SK-N-SH treated with all-trans-retinoic acid at 6 μM for 48 hours (cell line): ENCODE results near the gene XNDC1N.

ENCODE experiments used
- ATAC-seq: fragments of 200-7000 bp; cut with Tn5 transposase; 3 replicates; pipeline ENCODE4 v1.9.1; 2020; ENCODE audit warnings: mild to moderate bottlenecking, moderate library complexity
- ARNTL ChIP-seq: fragments of 450-650 bp; formaldehyde crosslinking; IDR thresholded peaks from 2 replicates; pipeline ENCODE4 v1.5.0; 2020; ENCODE audit warnings: low read depth, mild to moderate bottlenecking, moderate library complexity, borderline replicate concordance
- BACH2 ChIP-seq: fragments of 250-450 bp; sonication (Bioruptor Pico); IDR thresholded peaks from 2 replicates; pipeline ENCODE4 v1.9.0; 2021; ENCODE audit warnings: mild to moderate bottlenecking, borderline replicate concordance
- ESRRG ChIP-seq: fragments of 250-450 bp; sonication (Bioruptor Pico); IDR thresholded peaks from 2 replicates; pipeline ENCODE4 v1.6.1; 2021; ENCODE audit warnings: mild to moderate bottlenecking
- GLIS3 ChIP-seq: fragments of 250-450 bp; sonication (Bioruptor Pico); IDR thresholded peaks from 2 replicates; pipeline ENCODE4 v1.5.0; 2020; ENCODE audit warnings: mild to moderate bottlenecking, moderate library complexity
- ISL1 ChIP-seq: fragments of 250-450 bp; sonication (Bioruptor Pico); IDR thresholded peaks from 2 replicates; pipeline ENCODE4 v2.1.2; 2022; ENCODE audit warnings: mild to moderate bottlenecking, moderate library complexity
- OSR1 ChIP-seq: fragments of 250-450 bp; sonication (Bioruptor Pico); IDR thresholded peaks from 2 replicates; pipeline ENCODE4 v1.8.0; 2022; ENCODE audit warnings: moderate library complexity, mild to moderate bottlenecking, inconsistent platforms
- PPARA ChIP-seq: fragments of 250-450 bp; sonication (Bioruptor Pico); IDR thresholded peaks from 2 replicates; pipeline ENCODE4 v1.5.0; 2020; ENCODE audit warnings: mild to moderate bottlenecking, borderline replicate concordance
- RARB ChIP-seq: fragments of 250-450 bp; sonication (Bioruptor Pico); IDR thresholded peaks from 2 replicates; pipeline ENCODE4 v1.8.0; 2021; ENCODE audit warnings: mild to moderate bottlenecking, moderate library complexity
- SNAI2 ChIP-seq: fragments of 250-450 bp; sonication (Bioruptor Pico); IDR thresholded peaks from 2 replicates; pipeline ENCODE4 v1.5.0; 2020; ENCODE audit warnings: mild to moderate bottlenecking, moderate library complexity
- TCF4 ChIP-seq: fragments of 250-450 bp; sonication (Bioruptor Pico); IDR thresholded peaks from 2 replicates; pipeline ENCODE4 v1.8.0; 2021; ENCODE audit warnings: mild to moderate bottlenecking, moderate library complexity, borderline replicate concordance
- ZC3H10 ChIP-seq: fragments of 250-450 bp; sonication (Bioruptor Pico); IDR thresholded peaks from 2 replicates; pipeline ENCODE4 v1.5.1; 2021; ENCODE audit warnings: mild to moderate bottlenecking, moderate library complexity
- ZFP3 ChIP-seq: fragments of 250-450 bp; sonication (Bioruptor Pico); IDR thresholded peaks from 2 replicates; pipeline ENCODE4 v1.5.0; 2020; ENCODE audit warnings: mild to moderate bottlenecking, moderate library complexity
- ZFP30 ChIP-seq: fragments of 450-650 bp; formaldehyde crosslinking; IDR thresholded peaks from 2 replicates; pipeline ENCODE4 v1.5.0; 2022; ENCODE audit warnings: mild to moderate bottlenecking, moderate library complexity
- ZNF565 ChIP-seq: fragments of 450-650 bp; formaldehyde crosslinking; conservative IDR thresholded peaks from 2 replicates; pipeline ENCODE4 v1.5.0; 2020; ENCODE audit warnings: low read depth, mild to moderate bottlenecking, moderate library complexity
- ZNF70 ChIP-seq: fragments of 450-650 bp; formaldehyde crosslinking; IDR thresholded peaks from 2 replicates; pipeline ENCODE4 v1.5.0; 2020; ENCODE audit warnings: mild to moderate bottlenecking, moderate library complexity
- TF ChIP-seq, protein P1 (sequence below): fragments of 250-450 bp; sonication (Bioruptor Pico); IDR thresholded peaks from 2 replicates; pipeline ENCODE4 v1.5.1; 2020; ENCODE audit warnings: low read depth, mild to moderate bottlenecking, moderate library complexity
- TF ChIP-seq, protein P2 (sequence below): fragments of 250-450 bp; sonication (Bioruptor Pico); IDR thresholded peaks from 2 replicates; pipeline ENCODE4 v1.5.1; 2021; ENCODE audit warnings: mild to moderate bottlenecking, moderate library complexity
- TF ChIP-seq, protein P3 (sequence below): fragments of 250-450 bp; sonication (Bioruptor Pico); IDR thresholded peaks from 2 replicates; pipeline ENCODE4 v1.8.0; 2020; ENCODE audit warnings: mild to moderate bottlenecking, moderate library complexity, borderline replicate concordance
- TF ChIP-seq, protein P4 (sequence below): fragments of 250-450 bp; sonication (Bioruptor Pico); IDR thresholded peaks from 2 replicates; pipeline ENCODE4 v1.8.0; 2021; ENCODE audit warnings: low read depth, mild to moderate bottlenecking, moderate library complexity, borderline replicate concordance

Gene XNDC1N

DNA sequence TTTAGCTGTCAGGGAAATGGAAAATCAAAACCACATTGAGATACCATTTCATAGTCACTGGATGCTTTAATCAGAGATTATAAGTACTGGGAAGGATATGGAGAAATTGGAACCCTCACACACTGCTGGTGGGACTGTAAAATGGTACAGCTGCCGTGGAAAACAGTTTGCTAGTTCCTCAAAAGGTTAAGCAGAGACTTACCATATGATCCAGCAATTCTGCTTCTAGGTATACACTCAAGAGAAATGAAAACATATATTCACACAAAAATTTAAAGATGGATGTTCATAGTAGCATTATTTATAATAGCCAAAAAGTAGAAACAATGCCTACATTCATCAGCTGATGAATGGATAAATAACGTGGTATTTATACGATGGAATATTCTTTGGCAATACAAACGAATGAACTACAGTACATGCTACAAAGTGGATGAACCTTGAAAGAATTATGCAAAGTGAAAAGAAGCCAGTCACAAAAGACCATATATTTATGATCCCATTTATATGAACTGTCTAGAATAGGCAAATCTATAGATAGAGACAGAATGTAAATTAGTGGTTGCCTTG is 23.4 kb upstream of the XNDC1N start:
- TF ChIP-seq ARNTL (CRISPR knock-in tag): no peak
- TF ChIP-seq, protein P1, sequence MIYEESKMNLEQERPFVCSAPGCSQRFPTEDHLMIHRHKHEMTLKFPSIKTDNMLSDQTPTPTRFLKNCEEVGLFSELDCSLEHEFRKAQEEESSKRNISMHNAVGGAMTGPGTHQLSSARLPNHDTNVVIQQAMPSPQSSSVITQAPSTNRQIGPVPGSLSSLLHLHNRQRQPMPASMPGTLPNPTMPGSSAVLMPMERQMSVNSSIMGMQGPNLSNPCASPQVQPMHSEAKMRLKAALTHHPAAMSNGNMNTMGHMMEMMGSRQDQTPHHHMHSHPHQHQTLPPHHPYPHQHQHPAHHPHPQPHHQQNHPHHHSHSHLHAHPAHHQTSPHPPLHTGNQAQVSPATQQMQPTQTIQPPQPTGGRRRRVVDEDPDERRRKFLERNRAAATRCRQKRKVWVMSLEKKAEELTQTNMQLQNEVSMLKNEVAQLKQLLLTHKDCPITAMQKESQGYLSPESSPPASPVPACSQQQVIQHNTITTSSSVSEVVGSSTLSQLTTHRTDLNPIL: no peak
- TF ChIP-seq, protein P2, sequence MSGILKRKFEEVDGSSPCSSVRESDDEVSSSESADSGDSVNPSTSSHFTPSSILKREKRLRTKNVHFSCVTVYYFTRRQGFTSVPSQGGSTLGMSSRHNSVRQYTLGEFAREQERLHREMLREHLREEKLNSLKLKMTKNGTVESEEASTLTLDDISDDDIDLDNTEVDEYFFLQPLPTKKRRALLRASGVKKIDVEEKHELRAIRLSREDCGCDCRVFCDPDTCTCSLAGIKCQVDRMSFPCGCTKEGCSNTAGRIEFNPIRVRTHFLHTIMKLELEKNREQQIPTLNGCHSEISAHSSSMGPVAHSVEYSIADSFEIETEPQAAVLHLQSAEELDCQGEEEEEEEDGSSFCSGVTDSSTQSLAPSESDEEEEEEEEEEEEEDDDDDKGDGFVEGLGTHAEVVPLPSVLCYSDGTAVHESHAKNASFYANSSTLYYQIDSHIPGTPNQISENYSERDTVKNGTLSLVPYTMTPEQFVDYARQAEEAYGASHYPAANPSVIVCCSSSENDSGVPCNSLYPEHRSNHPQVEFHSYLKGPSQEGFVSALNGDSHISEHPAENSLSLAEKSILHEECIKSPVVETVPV (CRISPR knock-in tag): no peak
- no peak for ATAC-seq

DNA sequence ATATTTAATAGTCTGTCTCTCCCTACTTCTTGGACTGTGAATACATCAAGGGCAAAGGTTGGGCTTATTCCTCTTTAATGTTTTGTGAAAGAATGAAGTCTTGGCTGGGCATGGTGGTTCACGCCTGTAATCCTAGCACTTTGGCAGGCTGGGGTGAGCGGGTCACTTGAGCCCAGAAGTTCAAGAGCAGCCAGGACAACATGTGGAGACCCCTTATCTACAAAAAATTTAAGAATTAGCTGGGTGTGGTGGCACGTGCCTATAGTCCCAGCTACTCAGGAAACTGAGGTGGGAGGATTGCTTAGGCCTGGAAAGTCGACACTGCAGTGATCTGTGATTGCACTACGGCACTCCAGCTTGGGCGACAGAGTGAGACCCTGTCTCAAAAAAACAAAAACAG is 20.6 kb upstream of the XNDC1N start:
- no peak for TF ChIP-seq PPARA (CRISPR knock-in tag)
- TF ChIP-seq ISL1 (CRISPR knock-in tag): no peak
- TF ChIP-seq, protein P3, sequence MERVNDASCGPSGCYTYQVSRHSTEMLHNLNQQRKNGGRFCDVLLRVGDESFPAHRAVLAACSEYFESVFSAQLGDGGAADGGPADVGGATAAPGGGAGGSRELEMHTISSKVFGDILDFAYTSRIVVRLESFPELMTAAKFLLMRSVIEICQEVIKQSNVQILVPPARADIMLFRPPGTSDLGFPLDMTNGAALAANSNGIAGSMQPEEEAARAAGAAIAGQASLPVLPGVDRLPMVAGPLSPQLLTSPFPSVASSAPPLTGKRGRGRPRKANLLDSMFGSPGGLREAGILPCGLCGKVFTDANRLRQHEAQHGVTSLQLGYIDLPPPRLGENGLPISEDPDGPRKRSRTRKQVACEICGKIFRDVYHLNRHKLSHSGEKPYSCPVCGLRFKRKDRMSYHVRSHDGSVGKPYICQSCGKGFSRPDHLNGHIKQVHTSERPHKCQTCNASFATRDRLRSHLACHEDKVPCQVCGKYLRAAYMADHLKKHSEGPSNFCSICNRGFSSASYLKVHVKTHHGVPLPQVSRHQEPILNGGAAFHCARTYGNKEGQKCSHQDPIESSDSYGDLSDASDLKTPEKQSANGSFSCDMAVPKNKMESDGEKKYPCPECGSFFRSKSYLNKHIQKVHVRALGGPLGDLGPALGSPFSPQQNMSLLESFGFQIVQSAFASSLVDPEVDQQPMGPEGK (CRISPR knock-in tag): no peak
- TF ChIP-seq SNAI2 (CRISPR knock-in tag): no peak
- no peak for TF ChIP-seq ZNF565 (CRISPR knock-in tag)
- no peak for TF ChIP-seq ARNTL (CRISPR knock-in tag)
- TF ChIP-seq BACH2: no peak
- TF ChIP-seq, protein P4, sequence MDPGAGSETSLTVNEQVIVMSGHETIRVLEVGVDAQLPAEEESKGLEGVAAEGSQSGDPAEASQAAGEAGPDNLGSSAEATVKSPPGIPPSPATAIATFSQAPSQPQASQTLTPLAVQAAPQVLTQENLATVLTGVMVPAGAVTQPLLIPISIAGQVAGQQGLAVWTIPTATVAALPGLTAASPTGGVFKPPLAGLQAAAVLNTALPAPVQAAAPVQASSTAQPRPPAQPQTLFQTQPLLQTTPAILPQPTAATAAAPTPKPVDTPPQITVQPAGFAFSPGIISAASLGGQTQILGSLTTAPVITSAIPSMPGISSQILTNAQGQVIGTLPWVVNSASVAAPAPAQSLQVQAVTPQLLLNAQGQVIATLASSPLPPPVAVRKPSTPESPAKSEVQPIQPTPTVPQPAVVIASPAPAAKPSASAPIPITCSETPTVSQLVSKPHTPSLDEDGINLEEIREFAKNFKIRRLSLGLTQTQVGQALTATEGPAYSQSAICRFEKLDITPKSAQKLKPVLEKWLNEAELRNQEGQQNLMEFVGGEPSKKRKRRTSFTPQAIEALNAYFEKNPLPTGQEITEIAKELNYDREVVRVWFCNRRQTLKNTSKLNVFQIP: no peak
- no peak for TF ChIP-seq RARB (CRISPR knock-in tag)
- no peak for TF ChIP-seq ESRRG
- no peak for ATAC-seq

DNA sequence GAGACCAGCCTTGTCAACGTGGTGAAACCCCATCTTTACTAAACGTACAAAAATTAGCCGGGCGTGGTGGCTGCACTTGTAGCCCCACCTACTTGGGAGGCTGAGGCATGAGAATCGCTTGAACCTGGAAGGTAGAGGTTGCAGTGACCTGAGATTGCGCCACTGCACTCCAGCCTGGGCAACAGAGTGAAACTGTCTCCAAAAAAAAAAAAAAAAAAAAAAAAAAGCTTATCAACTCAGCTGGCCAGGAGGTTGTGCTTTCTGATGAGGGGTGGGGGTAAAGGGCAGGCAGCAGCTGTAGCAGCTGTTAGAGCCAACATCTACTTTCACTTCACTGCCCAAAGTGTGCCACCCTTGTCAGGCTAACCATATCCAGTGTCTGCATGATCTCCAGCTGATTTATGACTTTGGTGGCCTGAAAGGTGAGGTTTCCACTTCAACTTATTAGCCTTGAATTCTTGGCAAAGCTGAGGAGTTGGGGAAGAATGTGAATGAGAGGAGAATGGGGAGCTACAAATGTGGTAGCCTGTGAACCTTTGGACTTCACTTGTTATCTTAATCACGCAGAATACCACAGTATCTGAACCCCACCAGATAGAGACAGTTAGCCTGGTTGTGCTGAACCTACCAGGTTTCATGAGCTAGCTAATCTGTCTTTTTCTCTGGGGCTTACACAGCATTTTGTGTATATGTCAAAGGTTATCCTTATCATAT is 20.1 kb upstream of the XNDC1N start:
- TF ChIP-seq, protein P4: no peak
- TF ChIP-seq BACH2: no peak
- no peak for TF ChIP-seq ZFP30
- no peak for TF ChIP-seq ESRRG
- TF ChIP-seq ZFP3 (CRISPR knock-in tag): no peak
- TF ChIP-seq, protein P1: no peak
- TF ChIP-seq GLIS3 (CRISPR knock-in tag): no peak
- TF ChIP-seq ZC3H10 (CRISPR knock-in tag): no peak
- TF ChIP-seq TCF4 (CRISPR knock-in tag): no peak
- no peak for TF ChIP-seq ZNF70 (CRISPR knock-in tag)
- TF ChIP-seq SNAI2 (CRISPR knock-in tag): no peak
- no peak for TF ChIP-seq ARNTL (CRISPR knock-in tag)
- no peak for TF ChIP-seq ZNF565 (CRISPR knock-in tag)
- TF ChIP-seq OSR1 (CRISPR knock-in tag): no peak
- no peak; the same call in 2 of the 3 replicates for ATAC-seq
